GOT3 (cell line): ENCODE data around the gene JTB.
"Not testable (repeated sequence)": the region's sequence is repeated elsewhere in the genome, so short reads cannot be mapped to it uniquely, and the experiment has no call there.

Experiments
- DNase-seq: peaks from one replicate; lab custom pipeline; 2025; ENCODE audit warnings: mixed read lengths; lab: John Stamatoyannopoulos, UW

JTB gene

DNA sequence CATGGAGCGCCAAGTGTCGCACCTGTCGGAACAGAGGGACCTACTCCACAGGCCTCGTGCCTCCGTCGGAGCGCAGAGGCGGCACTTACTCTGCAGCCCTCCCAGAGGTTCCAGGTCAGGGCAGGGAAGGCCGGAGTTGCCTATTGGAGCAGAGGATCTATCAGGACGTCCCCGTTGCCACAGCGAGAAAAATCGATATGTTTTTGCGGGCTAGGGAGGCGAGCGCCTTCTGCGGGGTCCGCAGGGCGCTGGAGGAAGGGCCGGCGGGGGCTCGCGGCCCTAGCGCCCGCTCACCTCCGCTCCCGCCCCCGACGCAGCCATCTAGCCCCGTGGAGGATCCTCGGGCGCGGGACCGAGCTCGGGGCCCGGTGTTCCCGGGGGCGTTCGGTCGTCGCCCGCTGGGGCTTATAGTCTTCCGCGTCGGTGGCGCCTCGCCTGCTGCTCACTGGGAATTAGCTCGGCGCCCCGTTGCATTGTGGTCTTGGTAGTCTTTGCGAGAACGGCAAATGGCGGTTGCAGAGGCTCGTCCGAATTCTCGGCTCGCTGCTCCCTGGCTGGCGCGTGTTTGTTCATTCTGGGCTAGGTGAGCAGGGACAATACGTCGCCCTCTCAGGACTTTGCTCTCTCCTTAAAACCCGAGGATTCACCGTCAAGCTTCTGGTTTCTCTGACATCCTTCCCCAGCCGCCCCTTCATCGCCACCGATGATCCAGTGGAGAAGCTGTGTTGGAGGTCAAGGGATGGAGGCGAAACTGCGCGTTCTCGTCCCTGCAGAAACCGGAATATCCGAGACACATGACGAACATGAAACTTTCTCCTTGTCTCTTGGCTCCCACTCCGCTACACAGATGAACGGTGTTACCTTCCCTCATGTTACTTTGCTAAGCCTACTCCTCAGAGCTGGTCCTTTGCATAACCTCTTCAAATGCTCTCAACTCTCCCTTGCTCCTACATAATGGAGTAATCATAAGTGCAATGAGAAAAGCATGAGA is at the start of gene JTB:
JTB (minus strand) TSS at position 425 of the 991 bp plus-strand sequence; CDS start at position 3, 422 bp downstream.
- no peak for DNase-seq

DNA sequence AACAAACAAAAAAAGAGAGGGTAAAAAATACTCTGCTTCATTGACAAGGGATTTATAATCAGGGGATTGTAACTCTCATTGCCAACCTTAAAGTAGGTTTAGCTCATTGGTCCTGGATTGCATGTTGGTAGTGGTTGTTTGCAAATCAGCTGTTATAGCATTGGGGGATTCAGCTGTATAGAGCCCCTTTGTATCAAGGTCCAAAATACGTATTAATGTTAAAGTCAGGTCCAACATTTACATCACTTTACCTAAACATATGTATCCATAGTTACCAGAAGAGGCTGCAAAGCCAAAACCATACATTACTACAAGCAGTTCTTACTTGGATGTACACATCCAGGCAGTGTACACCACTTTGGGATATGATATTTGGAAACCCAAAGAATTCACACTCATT is 42.5 kb upstream of the JTB start:
- DNase-seq, result no peak

DNA sequence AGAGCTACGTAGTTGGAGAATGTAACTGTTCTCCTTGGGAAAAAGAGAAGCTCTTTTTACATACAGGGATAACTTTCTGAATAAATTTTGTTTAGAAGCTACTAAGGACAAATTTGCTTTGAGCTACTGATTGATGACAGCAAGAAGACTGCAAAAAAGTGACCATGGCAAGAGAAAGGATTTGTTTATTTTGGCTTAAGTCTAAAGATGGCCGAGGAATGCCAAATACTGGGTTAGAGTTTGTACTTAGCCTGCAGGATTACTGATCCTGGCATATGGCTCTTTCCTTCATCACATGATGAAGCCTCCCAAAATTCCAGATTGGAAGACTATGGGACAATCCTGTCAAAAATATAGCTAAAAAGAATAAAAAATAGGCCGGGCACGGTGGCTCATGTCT is 41.8 kb upstream of the JTB start:
- DNase-seq, result no peak

DNA sequence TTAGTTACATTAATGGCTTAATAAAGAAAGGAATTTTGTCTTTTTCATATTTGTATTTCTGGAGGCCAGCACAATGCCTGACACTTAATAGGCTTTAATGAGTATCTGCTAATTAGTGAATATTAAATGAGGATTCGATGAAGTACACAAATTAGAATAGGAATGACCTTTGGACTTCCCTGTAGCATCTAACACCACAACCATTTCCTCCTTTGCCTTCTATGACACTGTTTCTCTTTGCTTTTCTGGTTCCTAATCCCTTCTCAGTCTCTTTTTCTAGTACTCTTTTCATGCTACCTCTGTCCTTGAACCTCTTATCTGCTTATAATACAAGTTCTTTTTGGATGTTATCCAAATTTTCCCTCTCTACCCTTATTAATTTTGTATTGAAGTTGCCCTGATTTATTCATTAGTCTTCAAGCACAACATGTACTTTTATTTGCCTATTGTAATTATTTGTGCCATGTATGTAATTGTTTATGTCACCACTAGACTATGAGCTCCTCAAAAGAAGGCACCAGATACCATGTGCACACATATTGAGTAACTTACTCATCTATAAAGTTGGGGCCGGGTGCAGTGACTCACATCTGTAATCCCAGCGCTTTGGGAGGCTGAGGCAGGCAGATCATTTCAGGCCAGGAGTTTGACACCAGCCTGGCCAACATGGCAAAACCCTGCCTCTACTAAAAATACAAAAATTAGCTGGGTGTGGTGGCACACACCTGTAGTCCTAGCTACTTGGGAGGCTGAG is 36.9 kb upstream of the JTB start:
- DNase-seq, result no peak

DNA sequence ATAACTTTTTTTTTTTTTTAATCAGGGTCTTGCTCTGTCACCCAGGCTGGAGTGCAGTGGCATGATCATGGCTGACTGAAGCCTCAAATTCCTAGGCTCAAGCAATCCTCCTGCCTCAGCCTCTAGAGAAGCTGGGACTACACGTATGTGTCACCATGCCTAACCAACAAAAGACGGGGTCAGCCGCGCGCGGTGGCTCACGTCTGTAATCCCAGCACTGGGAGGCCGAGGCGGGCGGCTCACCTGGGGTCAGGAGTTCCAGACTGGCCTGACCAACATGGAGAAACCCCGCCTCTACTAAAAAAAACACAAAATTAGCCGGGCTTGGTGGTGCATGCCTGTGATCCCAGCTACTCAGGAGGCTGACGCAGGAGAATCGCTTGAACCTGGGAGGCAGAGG is 35.1 kb upstream of the JTB start:
- DNase-seq, result not testable (repeated sequence)

DNA sequence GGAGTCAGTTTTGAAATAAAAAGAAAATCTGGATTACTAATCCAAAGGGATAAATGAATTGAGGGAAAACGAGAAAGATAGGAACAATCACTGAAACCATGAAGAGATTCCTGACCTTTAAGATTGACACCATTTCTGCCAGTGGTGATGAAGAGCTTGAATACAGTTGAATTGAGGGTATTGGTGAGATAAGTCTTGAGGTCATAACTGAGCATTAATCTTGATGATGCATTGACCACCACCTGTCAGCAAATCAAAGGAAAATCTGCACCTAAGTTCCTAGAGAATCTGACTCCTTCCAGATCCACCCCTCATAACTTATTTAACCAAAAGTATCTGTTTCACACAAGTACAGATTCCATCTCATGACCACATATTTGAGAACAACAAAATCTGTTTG is 34.7 kb upstream of the JTB start:
- DNase-seq, result no peak

DNA sequence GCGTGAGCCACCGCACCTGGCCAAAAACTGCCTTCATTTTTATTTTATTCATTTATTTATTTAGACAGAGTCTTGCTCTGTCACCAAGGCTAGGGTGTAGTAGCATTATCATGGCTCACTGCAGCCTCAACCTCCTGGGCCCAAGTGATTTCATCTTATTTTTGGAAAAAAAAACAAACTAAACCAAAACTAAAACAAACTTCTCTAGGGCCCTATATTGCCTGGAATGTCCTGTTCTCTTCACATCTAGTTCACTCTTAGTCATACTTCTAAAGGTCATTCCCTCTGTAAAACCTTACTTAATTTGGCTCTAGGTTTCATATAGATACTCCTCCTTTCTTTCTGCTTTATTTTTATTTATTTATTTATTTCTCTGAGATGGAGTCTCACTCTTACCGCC is 28.7 kb upstream of the JTB start:
- DNase-seq, result no peak

DNA sequence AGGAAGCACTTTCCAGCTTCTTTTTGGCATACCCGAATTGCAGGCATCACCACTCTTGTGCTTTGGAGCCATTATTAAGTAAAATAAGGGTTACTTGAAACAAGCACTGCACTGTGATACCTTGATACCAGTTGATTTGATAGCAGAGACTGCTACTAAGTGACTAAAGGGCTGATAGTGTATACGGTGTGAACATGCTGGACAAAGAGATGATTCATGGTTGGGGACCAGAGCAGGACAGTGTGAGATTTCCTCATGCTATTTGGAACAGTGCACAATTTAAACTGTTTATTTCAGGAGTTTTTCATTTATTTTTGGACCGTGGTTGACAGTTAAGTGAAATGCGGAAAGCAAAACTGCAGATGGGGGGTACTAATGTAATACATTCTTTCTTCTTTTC is 22.9 kb upstream of the JTB start:
- no peak for DNase-seq

DNA sequence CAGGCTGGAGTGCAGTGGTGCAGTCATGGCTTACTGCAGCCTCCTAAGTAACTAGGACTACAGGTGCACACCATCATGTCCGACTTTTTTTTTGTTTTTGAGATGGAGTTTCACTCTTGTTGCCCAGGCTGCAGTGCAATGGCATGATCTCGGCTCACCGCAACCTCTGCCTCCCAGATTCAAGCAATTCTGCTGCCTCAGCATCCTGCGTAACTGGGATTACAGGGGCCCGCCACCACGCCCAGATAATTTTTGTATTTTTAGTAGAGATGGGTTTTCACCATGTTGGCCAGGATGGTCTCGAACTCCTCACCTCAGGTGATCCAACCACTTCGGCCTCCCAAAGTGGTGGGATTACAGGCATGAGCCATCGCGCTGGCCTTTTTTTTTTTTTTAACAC is 19.4 kb upstream of the JTB start:
- DNase-seq, result not testable (repeated sequence)

DNA sequence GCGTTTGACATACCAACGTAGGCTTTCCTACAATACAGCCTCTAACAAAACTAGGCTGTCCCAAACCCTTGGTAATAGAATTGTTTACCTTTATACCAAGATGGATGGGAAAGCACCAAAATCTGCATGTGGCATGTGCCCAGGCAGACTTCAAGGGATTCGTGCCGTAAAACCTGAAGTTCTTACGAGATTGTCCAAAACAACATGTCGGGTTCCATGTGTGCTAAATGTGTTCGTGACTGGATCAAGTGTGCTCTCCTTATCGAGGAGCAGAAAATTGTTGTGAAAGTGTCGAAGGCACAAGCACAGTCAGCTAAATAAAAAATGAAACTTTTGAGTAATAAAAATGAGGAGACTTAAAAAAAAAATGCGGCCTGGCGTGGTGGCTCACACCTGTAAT is 18.2 kb upstream of the JTB start:
- no peak for DNase-seq

DNA sequence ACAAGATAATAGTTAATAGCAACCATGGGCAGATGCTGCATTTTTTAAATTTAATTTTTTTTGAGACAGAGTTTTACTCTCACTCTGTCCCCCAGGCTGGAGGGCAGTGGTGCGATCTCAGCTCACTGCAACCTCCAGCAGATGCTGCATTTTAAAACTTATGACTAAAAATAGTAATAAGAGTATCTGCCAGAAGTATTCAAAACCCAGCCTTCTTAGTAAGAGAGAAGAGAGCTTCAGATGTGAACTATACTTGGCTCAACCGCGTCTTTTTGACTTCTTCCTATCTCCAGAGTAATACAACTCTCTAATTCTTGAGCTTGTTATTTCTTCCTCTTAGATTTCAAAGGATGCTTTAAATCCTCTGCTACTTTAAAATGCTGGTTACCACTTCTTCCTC is 17.7 kb upstream of the JTB start:
- no peak for DNase-seq

DNA sequence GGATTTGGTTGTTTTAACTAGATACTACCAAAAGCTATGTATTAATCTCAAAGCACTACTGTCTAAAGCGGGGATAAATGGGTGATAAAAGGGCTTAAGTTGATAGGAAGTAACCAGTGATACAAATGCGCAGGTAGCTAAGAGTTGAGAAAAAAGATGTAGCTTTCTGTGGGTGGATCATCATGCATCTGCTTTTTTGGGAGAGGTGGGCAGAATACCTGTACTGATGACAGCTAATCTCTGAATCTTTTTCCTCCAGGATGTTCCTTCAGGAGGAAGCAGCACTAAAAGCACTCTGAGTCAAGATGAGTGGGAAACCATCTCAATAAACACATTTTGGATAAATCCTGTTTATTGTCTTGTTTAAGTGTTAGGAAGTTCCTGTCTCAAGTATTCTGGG is 14.3 kb upstream of the JTB start:
- no peak for DNase-seq

DNA sequence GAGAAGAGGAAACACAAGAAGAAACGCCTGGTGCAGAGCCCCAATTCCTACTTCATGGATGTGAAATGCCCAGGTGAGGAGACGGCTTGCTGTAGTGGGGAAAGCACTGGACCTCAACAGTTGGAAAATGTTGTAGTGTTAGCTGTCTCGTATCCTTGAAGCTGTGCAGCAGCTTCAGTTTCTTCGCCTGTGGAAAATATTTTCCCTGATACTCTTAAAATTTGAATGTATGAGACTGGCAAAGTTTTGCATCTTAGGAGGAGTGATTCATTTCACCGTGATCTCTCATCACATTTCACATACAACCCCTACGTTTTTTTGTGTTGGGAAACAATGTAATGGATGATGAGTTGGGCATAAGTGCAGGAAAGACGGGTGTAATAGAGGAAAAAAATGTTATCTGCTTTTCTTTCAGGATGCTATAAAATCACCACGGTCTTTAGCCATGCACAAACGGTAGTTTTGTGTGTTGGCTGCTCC is 13.7 kb upstream of the JTB start:
- DNase-seq, result no peak

DNA sequence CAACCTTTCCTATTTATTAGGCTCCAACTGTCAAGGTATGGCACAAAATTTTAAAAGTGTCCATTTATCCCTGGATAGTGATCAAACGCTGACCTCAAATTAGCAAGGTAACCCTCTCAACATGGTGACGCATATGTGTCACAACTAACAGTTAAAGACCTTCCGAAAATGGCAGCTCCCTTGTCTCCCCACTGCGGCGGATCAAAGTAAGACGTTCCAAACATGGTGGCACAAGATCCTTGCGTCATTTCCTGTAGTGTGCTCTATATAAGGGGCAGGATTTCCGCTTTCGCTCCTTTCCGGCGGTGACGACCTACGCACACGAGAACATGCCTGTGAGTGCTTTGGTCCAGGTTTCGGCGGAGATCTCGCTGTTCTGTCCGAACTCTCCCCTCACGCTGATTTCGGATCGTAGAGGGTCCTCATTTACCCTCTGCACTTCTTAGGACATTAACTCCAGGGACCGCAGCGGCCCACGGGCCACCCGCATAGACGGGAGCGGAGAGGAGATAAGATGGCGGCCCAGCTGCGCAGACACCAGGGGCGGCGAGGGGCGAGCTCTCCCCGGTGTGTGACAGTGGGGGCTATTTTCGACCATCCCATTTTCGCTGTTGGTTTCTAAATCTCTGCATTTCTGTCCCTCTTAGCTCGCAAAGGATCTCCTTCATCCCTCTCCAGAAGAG is 13.1 kb upstream of the JTB start, which contains the start of gene RPS27:
RPS27 (plus strand) TSS at position 295 of the 683 bp plus-strand sequence; CDS start at position 330, 35 bp downstream.
- DNase-seq, result peak; percentile 64

DNA sequence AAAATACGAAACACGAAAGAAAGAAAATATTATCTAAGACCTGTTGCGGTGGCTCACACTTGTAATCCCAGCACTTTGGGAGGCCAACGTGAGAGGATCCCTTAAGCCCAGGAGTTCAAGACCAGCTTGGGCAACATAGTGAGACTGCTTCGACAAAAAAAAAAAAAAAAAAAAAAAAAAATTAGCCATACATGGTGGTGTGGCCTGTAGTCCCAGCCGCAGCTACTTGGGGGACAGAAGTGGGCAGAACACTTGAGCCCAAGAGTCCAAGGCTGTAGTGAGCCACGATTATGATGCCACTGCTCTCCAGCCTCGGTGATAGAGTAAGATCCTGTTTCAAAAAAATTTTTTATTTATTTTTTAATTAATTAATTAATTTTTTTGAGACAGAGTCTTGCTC is 10.1 kb upstream of the JTB start:
- no peak for DNase-seq

DNA sequence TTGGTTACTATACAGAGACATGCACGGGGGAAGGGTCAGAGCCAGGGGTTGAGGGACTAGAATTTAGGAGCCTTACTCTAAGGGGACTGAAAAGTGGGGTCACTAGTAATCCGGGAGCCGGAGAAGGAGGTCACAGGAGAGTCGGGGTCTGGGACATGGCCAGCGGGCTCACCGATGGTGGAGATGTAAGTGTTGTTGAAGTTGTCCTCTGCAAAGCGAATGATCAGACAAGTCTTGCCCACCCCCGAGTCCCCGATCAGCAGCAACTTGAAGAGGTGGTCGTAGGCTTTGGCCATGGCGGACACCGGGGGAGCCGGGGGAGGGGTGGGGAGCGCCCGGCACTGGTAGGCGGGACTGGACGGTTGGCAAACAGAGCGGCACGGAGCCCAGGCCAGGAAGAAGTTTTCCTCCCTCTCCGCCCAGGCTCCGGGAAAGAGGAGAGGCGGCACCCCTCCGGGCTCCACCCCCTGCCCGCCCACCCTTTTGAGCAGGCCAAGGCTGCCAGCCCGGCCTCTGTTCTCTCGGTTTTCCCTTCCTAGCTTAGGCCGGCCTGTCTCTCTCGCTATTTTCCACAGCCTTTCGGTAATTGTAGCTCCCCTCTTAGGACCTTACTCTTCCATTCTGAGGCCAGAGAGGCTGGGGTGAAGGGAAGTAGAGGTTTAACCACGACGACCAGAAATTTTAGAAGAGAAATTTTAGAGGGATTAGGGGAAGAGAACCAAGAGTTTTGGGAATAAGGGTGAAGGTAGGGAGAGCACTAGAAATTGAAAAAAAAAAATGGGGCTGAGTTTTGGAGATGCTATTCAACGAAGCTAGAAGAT is 8.7 kb upstream of the JTB start, which contains the start of gene RAB13:
RAB13 (minus strand) TSS at position 399 of the 821 bp plus-strand sequence; CDS start at position 296, 103 bp downstream.
- peak; percentile 63 for DNase-seq

DNA sequence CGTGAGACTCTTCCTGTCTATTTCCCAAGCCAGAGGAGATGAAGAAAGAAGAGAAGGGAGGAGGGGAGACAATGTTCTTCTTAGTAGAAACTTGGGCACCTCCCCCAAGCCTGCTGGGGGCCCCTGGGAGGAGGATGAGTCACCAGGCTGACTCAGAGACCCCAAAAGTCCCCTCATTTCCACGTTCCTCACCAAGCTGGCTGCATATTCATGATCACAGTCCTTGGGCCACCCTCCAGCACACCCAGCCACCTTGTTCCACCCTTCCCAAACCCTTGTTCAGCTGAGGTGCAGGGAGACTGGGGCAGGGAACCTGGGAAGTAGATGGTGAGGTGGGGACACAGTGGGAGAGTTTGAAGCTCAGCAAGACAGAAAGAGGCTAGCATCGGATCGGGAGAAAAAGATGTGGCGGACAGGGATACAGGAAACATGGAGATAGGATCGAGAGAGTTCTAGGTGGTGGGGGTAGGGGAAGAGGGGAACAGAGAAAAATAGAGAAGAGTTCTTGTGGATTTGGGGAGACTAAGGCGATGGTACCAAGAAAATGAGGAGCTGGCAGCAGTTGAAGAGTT is 8.0 kb upstream of the JTB start:
- DNase-seq, result no peak

DNA sequence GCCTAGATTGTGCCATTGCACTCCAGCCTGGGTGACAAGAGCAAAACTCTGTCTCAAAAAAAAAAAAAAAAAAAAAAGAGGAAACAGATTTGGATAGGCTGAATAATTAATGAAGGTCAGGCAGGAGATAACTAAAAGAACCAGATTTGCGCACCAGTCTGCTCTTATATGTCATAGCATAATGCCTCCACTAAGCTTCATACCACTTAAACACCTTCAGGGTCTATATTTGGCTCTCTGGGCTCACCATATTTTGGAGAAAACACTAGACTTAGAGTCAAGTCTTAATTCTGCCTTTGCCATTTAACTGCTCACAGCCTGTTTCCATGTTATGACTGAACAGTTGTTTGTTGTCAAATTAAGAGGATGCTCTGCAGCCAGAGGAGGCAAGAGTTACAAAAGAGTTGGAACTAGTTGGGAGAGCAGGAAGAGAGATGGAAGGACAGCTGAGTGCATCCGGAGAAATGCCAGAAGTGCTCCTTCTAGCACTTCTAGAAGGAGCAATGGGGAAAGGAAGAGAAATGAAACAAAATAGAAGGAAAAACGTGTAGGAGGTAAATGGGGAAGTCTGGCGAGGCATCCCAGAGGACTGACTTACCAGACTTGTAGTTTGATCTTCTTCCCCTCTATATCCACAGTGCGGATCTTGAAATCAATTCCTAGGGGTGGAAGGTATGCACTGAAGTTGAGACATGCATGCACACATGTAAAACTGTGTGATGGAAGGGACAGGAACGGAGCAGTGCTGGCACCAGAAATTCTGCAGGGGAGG is 6.8 kb upstream of the JTB start:
- no peak for DNase-seq

DNA sequence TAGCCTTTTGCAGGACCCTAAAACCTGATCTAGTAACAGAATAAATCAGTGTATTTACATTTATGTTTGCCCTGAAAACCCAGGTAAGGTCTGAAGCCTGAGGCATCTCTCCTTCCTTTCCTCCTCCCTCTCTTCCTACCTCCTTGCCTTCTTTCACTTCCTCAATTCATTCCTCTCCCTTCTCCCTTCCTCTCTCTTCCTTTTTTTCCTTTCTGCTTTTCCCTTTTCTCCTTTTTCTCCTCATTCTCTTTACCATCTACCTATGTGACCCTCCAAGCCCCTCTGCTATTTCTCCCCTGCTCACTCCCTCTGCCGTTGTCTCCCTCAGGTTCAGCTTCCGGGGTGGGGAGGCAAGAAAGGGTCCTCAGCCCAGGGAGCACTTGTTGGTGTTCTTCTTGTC is 4.3 kb upstream of the JTB start:
- not testable (repeated sequence) for DNase-seq

DNA sequence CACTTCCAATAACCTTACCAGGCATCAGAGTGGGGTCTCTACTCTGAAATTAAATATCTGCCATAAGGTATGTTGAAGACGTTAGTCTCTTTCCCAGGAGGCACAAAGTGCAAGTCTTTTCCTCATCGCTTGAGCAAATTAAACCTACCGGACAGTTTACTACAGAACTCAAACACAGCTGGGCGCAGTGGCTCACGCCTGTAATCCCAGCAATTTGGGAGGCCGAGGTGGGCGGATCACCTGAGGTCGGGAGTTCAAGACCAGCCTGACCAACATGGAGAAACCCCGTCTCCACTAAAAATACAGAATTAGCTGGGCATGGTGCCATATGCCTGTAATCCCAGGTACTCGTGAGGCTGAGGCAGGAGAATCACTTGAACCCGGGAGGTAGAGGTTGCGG is 1.6 kb upstream of the JTB start:
- DNase-seq, result not testable (repeated sequence)
